Measurements from ENCODE around the gene CYP2A6. TPM values are rescaled to one million over a fixed set of nuclear protein-coding genes. Genes with fewer than 3 reads are reported as not detected.
"Not testable (repeated sequence)": the region's sequence is repeated elsewhere in the genome, so short reads cannot be mapped to it uniquely, and the experiment has no call there.

CYP2A6 gene
- total RNA-seq, 2 donors from 2014 or later: not detected

- DNase-seq; H3K27ac Mint-ChIP-seq; H3K9me3 Mint-ChIP-seq; H3K9ac ChIP-seq (ENCODE audit: extremely low read depth, low read length, poor library complexity, severe bottlenecking); H3K4me3 ChIP-seq (ENCODE audit: low read length); H3K4me1 Mint-ChIP-seq; H3K27ac ChIP-seq (ENCODE audit: low read depth, low read length); H3K36me3 Mint-ChIP-seq (ENCODE audit: low read depth); H3K36me3 ChIP-seq (ENCODE audit: control insufficient read depth, insufficient read depth, low read length); H3K4me1 ChIP-seq (ENCODE audit: control insufficient read depth, insufficient read depth, low read length); H3K9me3 ChIP-seq (ENCODE audit: control insufficient read depth, low read length): not testable (repeated sequence)
- Mint-ChIP-seq H3K4me3 (peak overlapping the region; percentile 52), H3K27me3 (ENCODE audit: insufficient read depth) (peaks cover 77% of the 10 kb centered on the region)
- WGBS, 2 experiments (ENCODE audit: insufficient coverage in 1 of 2, insufficient read length in 1 of 2): 66 to 81% methylated on average over 6 to 9 of the region's 12 CpGs
- peaks cover 25% of the 10 kb centered on the region for H3K27me3 ChIP-seq (ENCODE audit: control insufficient read depth, insufficient read depth, low read length, poor library complexity, severe bottlenecking)
Measured at GRCh38 chr19:40842997-40843652, 7.1 kb downstream of the CYP2A6 start.

- not testable (repeated sequence) for H3K9ac ChIP-seq (ENCODE audit: extremely low read depth, low read length, poor library complexity, severe bottlenecking); H3K9me3 ChIP-seq (ENCODE audit: control insufficient read depth, low read length); H3K4me3 Mint-ChIP-seq; H3K27ac ChIP-seq (ENCODE audit: low read depth, low read length); H3K27ac Mint-ChIP-seq; H3K9me3 Mint-ChIP-seq; H3K36me3 Mint-ChIP-seq (ENCODE audit: low read depth); H3K4me1 Mint-ChIP-seq; H3K4me1 ChIP-seq (ENCODE audit: control insufficient read depth, insufficient read depth, low read length); H3K36me3 ChIP-seq (ENCODE audit: control insufficient read depth, insufficient read depth, low read length); DNase-seq; H3K4me3 ChIP-seq (ENCODE audit: low read length)
- peaks cover 70% of the 10 kb centered on the region for H3K27me3 Mint-ChIP-seq (ENCODE audit: insufficient read depth)
- peaks cover 20% of the 10 kb centered on the region for H3K27me3 ChIP-seq (ENCODE audit: control insufficient read depth, insufficient read depth, low read length, poor library complexity, severe bottlenecking)
- WGBS, 2 experiments (ENCODE audit: insufficient coverage in 1 of 2, insufficient read length in 1 of 2): 95 to 100% methylated on average over 1 to 3 of the region's 3 CpGs
Measured at GRCh38 chr19:40842012-40842411, 8.2 kb downstream of the CYP2A6 start.

DNA sequence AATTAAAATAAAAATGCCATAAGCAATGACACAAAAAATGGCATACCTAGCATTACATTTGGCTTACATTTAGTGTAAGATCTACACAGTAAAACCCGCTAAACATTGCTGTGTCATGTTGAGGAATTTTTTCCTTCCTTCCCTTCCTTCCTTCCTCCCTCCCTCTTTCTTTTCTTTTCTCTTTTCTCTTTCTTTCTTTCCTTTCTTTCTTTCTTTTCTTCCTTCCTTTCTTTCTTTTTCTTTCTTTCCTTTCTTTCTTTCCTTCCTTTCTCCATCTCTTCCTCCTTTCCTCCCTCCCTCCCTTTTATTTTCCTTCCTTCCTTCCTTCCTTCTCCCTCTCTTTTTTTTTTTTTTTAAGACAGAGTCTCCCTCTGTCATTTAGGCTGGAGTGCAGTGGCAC, 11.8 kb downstream of the CYP2A6 start:
- whole genome bisulfite sequencing, 2 experiments (ENCODE audit: insufficient coverage in 1 of 2, insufficient read length in 1 of 2): 93 to 95% methylated on average over 1 of the region's 1 CpG
- not testable (repeated sequence) for H3K9me3 ChIP-seq (ENCODE audit: control insufficient read depth, low read length); H3K27ac ChIP-seq (ENCODE audit: low read depth, low read length); H3K36me3 ChIP-seq (ENCODE audit: control insufficient read depth, insufficient read depth, low read length); H3K27ac Mint-ChIP-seq; H3K4me1 Mint-ChIP-seq; H3K9ac ChIP-seq (ENCODE audit: extremely low read depth, low read length, poor library complexity, severe bottlenecking); DNase-seq; H3K4me3 Mint-ChIP-seq; H3K27me3 ChIP-seq (ENCODE audit: control insufficient read depth, insufficient read depth, low read length, poor library complexity, severe bottlenecking); H3K9me3 Mint-ChIP-seq; H3K4me1 ChIP-seq (ENCODE audit: control insufficient read depth, insufficient read depth, low read length); H3K36me3 Mint-ChIP-seq (ENCODE audit: low read depth); H3K4me3 ChIP-seq (ENCODE audit: low read length)
- H3K27me3 Mint-ChIP-seq (ENCODE audit: insufficient read depth): peaks cover 47% of the 10 kb centered on the region

GRCh38 chr19:40836754-40837429, 13.4 kb downstream of the CYP2A6 start:
- Histone ChIP-seq H3K36me3 (ENCODE audit: control insufficient read depth, insufficient read depth, low read length) (no peaks in the 10 kb centered on the region), H3K9ac (ENCODE audit: extremely low read depth, low read length, poor library complexity, severe bottlenecking) (no peak overlapping the region), H3K9me3 (ENCODE audit: control insufficient read depth, low read length) (no peaks in the 10 kb centered on the region), H3K27me3 (ENCODE audit: control insufficient read depth, insufficient read depth, low read length, poor library complexity, severe bottlenecking) (no peaks in the 10 kb centered on the region), H3K4me3 (ENCODE audit: low read length) (no peak overlapping the region), H3K4me1 (ENCODE audit: control insufficient read depth, insufficient read depth, low read length) (no peaks in the 10 kb centered on the region), H3K27ac (ENCODE audit: low read depth, low read length) (no peak overlapping the region)
- H3K27me3 Mint-ChIP-seq (ENCODE audit: insufficient read depth): peaks cover 47% of the 10 kb centered on the region
- H3K36me3 Mint-ChIP-seq (ENCODE audit: low read depth): no peaks in the 10 kb centered on the region
- H3K27ac Mint-ChIP-seq: no peak overlapping the region
- DNase-seq: no peak
- WGBS, 2 experiments (ENCODE audit: insufficient coverage in 1 of 2, insufficient read length in 1 of 2): 89 to 100% methylated on average over 2 to 6 of the region's 6 CpGs
- no peak for TF ChIP-seq CTCF (conservative IDR thresholded peaks at IDR 0.05)
- no peaks in the 10 kb centered on the region for H3K4me1 Mint-ChIP-seq
- H3K9me3 Mint-ChIP-seq: no peaks in the 10 kb centered on the region
- no peak overlapping the region for H3K4me3 Mint-ChIP-seq

GRCh38 chr19:40833728-40834533, 16.3 kb downstream of the CYP2A6 start:
- not testable (repeated sequence) for DNase-seq; H3K9me3 ChIP-seq (ENCODE audit: control insufficient read depth, low read length); H3K4me3 Mint-ChIP-seq; H3K27ac Mint-ChIP-seq; H3K9ac ChIP-seq (ENCODE audit: extremely low read depth, low read length, poor library complexity, severe bottlenecking); H3K4me3 ChIP-seq (ENCODE audit: low read length); H3K36me3 Mint-ChIP-seq (ENCODE audit: low read depth); H3K27ac ChIP-seq (ENCODE audit: low read depth, low read length); H3K36me3 ChIP-seq (ENCODE audit: control insufficient read depth, insufficient read depth, low read length); H3K4me1 ChIP-seq (ENCODE audit: control insufficient read depth, insufficient read depth, low read length); H3K4me1 Mint-ChIP-seq; H3K27me3 ChIP-seq (ENCODE audit: control insufficient read depth, insufficient read depth, low read length, poor library complexity, severe bottlenecking); H3K9me3 Mint-ChIP-seq
- peaks cover 28% of the 10 kb centered on the region for H3K27me3 Mint-ChIP-seq (ENCODE audit: insufficient read depth)
- 81% methylated on average over 5 of the region's 7 CpGs; no CpG with 5 or more reads in 1 of the 2 experiments for WGBS, 2 experiments (ENCODE audit: insufficient coverage in 1 of 2, insufficient read length in 1 of 2)

- not testable (repeated sequence) for H3K9me3 ChIP-seq (ENCODE audit: control insufficient read depth, low read length); H3K9ac ChIP-seq (ENCODE audit: extremely low read depth, low read length, poor library complexity, severe bottlenecking); H3K9me3 Mint-ChIP-seq; H3K27ac Mint-ChIP-seq; DNase-seq; H3K4me3 ChIP-seq (ENCODE audit: low read length); H3K4me1 Mint-ChIP-seq; H3K36me3 ChIP-seq (ENCODE audit: control insufficient read depth, insufficient read depth, low read length); H3K36me3 Mint-ChIP-seq (ENCODE audit: low read depth); H3K27me3 ChIP-seq (ENCODE audit: control insufficient read depth, insufficient read depth, low read length, poor library complexity, severe bottlenecking); H3K4me3 Mint-ChIP-seq; H3K4me1 ChIP-seq (ENCODE audit: control insufficient read depth, insufficient read depth, low read length); H3K27ac ChIP-seq (ENCODE audit: low read depth, low read length)
- peaks cover 31% of the 10 kb centered on the region for H3K27me3 Mint-ChIP-seq (ENCODE audit: insufficient read depth)
- WGBS, 2 experiments (ENCODE audit: insufficient coverage in 1 of 2, insufficient read length in 1 of 2): 67 to 81% methylated on average over 1 to 3 of the region's 4 CpGs
Measured at GRCh38 chr19:40832431-40832790, 17.8 kb downstream of the CYP2A6 start.
